ENCODE results near the gene MBNL1.

GRCh38 chr3:152375546-152375945 lies 106.8 kb downstream of the MBNL1 start:
- TF ChIP-seq CTCF (IDR thresholded peaks at IDR 0.05) = no peak
- no peak for TF ChIP-seq EP300 (IDR thresholded peaks at IDR 0.05)
- no peak for TF ChIP-seq POLR2AphosphoS5 (IDR thresholded peaks at IDR 0.05)
